ENCODE measurements around the gene RNF31.

DNA sequence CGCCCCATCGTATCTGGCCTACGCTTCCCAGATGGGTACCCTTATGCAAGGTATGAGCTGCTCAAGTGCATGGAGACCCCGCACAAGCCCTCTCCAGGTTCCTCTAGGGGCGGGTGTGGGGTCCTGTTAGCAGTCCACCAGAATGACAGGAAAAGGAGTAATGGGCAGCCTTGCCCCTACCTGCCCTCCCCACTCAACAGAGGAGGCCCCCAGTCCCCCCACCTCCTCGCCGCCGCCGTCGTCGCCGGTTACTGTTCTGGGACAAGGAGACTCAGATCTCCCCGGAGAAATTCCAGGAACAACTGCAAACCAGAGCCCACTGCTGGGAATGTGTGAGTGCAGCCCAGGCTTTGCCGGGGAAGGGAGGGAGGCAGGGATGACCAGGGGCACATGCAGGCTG lies 30.6 kb downstream of the RNF31 start:
- TF ChIP-seq, protein P1, sequence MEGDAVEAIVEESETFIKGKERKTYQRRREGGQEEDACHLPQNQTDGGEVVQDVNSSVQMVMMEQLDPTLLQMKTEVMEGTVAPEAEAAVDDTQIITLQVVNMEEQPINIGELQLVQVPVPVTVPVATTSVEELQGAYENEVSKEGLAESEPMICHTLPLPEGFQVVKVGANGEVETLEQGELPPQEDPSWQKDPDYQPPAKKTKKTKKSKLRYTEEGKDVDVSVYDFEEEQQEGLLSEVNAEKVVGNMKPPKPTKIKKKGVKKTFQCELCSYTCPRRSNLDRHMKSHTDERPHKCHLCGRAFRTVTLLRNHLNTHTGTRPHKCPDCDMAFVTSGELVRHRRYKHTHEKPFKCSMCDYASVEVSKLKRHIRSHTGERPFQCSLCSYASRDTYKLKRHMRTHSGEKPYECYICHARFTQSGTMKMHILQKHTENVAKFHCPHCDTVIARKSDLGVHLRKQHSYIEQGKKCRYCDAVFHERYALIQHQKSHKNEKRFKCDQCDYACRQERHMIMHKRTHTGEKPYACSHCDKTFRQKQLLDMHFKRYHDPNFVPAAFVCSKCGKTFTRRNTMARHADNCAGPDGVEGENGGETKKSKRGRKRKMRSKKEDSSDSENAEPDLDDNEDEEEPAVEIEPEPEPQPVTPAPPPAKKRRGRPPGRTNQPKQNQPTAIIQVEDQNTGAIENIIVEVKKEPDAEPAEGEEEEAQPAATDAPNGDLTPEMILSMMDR (IDR thresholded peaks at IDR 0.05), result no peak
- TF ChIP-seq POLR2A (IDR thresholded peaks at IDR 0.05) (no peak), POLR2AphosphoS5 (IDR thresholded peaks at IDR 0.05) (no peak)
